ENCODE results near the gene SPACA7. TPM values are rescaled to one million over a fixed set of nuclear protein-coding genes. Genes with fewer than 3 reads are reported as not detected.

SPACA7 gene
- total RNA-seq, 2 donors from 2014 or later, result not detected

GRCh38 chr13:112465251-112466131, 89.3 kb downstream of the SPACA7 start:
- no peak for ATAC-seq
- TF ChIP-seq CTCF (IDR thresholded peaks at IDR 0.05), result no peak
- TF ChIP-seq POLR2A (IDR thresholded peaks at IDR 0.05), result no peak
- H3K36me3 ChIP-seq (replicated peaks in 1 of 2; ENCODE audit: insufficient read depth in 1 of 2, low read depth in 2 of 2), result no peaks in the 10 kb centered on the region
- no peaks in the 10 kb centered on the region for H3K9me3 ChIP-seq
- H3K27me3 ChIP-seq, result no peaks in the 10 kb centered on the region
- no peak overlapping the region for H3K4me3 ChIP-seq
- intact Hi-C loops (cut with DNase I), result no loop called here
- H3K27ac ChIP-seq, result no peak overlapping the region
- H3K4me1 ChIP-seq, result no peaks in the 10 kb centered on the region
- WGBS, 2 donors, result 79% methylated on average over 29 to 35 of the region's 35 CpGs
- DNase-seq, result no peak

GRCh38 chr13:112466132-112467058, 90.2 kb downstream of the SPACA7 start:
- Histone ChIP-seq H3K27me3 (no peaks in the 10 kb centered on the region), H3K4me1 (no peaks in the 10 kb centered on the region), H3K27ac (no peak overlapping the region), H3K36me3 (replicated peaks in 1 of 2; ENCODE audit: insufficient read depth in 1 of 2, low read depth in 2 of 2) (no peaks in the 10 kb centered on the region), H3K9me3 (no peaks in the 10 kb centered on the region), H3K4me3 (no peak overlapping the region)
- intact Hi-C loops (cut with DNase I), result no loop called here
- ATAC-seq, result no peak
- no peak for DNase-seq
- TF ChIP-seq POLR2A (IDR thresholded peaks at IDR 0.05) (no peak), CTCF (IDR thresholded peaks at IDR 0.05) (no peak)
- 84 to 85% methylated on average over 22 to 36 of the region's 40 CpGs for WGBS, 2 donors

- DNase-seq (no peak), ATAC-seq (no peak)
- TF ChIP-seq POLR2A (IDR thresholded peaks at IDR 0.05) (no peak), CTCF (IDR thresholded peaks at IDR 0.05) (no peak)
- intact Hi-C loops (cut with DNase I), result no loop called here
- no peak overlapping the region for H3K27ac ChIP-seq
- H3K4me1 ChIP-seq, result no peaks in the 10 kb centered on the region
- no peaks in the 10 kb centered on the region for H3K9me3 ChIP-seq
- H3K36me3 ChIP-seq (replicated peaks in 1 of 2; ENCODE audit: insufficient read depth in 1 of 2, low read depth in 2 of 2), result no peaks in the 10 kb centered on the region
- H3K27me3 ChIP-seq, result no peaks in the 10 kb centered on the region
- 88 to 90% methylated on average over 14 to 17 of the region's 19 CpGs for WGBS, 2 donors
- H3K4me3 ChIP-seq, result no peak overlapping the region
Measured at GRCh38 chr13:112467236-112467635, 91.1 kb downstream of the SPACA7 start.

GRCh38 chr13:112468069-112468468, 91.9 kb downstream of the SPACA7 start:
- no peaks in the 10 kb centered on the region for H3K9me3 ChIP-seq
- H3K27ac ChIP-seq, result no peak overlapping the region
- WGBS, 2 donors, result 93 to 96% methylated on average over 10 of the region's 10 CpGs
- no peak overlapping the region for H3K4me3 ChIP-seq
- intact Hi-C loops (cut with DNase I), result no loop called here
- no peaks in the 10 kb centered on the region for H3K27me3 ChIP-seq
- TF ChIP-seq POLR2A (IDR thresholded peaks at IDR 0.05) (no peak), CTCF (IDR thresholded peaks at IDR 0.05) (no peak)
- DNase-seq (no peak), ATAC-seq (no peak)
- H3K36me3 ChIP-seq (replicated peaks in 1 of 2; ENCODE audit: insufficient read depth in 1 of 2, low read depth in 2 of 2), result no peaks in the 10 kb centered on the region
- no peaks in the 10 kb centered on the region for H3K4me1 ChIP-seq

Data from body of pancreas (tissue), 4 donors.